GM19025 (cell line): ENCODE measurements around the gene RSF1.
A peak's percentile ranks its signal among the peaks of the same experiment; 100 is the strongest.
"Not testable (repeated sequence)": the region's sequence is repeated elsewhere in the genome, so short reads cannot be mapped to it uniquely, and the experiment has no call there.

Experiments
- ATAC-seq: cut with Tn5 transposase; IDR thresholded peaks from one replicate; pipeline ENCODE4 v1.9.1; 2021; ENCODE audit warnings: mild to moderate bottlenecking, low read depth, moderate library complexity; ENCODE audit not compliant: unreplicated experiment

RSF1 gene

DNA sequence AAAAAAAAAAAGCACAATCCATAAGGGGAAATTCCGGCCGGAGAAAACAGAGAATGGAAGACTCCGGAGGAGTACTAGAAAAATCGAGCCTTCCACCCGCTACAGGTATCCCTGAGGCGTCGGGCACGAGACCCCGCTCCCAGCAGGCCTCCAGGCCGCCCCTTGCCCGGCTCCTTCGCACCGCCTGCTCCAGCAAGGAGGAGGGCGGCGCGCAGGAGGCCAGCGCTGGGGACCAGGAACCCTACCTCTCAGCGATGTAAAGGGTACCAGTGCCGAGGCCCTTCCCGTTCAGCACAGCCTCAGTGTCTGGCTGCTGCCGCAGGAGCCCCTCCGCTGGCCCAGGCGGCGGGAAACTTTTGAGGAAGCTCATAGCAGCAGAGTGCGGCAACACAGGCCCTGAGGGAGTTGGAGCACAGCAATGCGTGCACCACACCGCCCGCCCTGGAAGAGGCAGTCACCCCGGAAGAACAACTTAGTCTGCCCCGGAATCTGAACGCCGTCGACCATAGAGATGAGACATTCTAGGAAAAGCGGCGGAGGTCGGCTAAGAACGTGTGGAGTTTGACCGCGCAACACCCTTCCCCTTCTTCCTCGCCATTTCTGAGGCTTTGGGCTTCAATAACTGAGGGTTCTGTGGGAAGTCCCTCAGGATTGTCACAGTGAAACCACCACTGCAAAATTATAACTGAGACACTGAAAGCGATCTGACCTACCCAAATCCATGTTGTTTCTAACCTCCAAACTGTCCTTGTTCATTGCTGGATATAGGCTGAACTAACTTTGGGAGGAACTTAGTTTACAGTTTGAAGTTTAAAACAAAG is 183.0 kb downstream of the RSF1 start, which contains the start of gene CLNS1A:
CLNS1A (minus strand) TSS at position 450 of the 821 bp plus-strand sequence; CDS start at position 370, 80 bp downstream.
- peak; percentile 97 for ATAC-seq

DNA sequence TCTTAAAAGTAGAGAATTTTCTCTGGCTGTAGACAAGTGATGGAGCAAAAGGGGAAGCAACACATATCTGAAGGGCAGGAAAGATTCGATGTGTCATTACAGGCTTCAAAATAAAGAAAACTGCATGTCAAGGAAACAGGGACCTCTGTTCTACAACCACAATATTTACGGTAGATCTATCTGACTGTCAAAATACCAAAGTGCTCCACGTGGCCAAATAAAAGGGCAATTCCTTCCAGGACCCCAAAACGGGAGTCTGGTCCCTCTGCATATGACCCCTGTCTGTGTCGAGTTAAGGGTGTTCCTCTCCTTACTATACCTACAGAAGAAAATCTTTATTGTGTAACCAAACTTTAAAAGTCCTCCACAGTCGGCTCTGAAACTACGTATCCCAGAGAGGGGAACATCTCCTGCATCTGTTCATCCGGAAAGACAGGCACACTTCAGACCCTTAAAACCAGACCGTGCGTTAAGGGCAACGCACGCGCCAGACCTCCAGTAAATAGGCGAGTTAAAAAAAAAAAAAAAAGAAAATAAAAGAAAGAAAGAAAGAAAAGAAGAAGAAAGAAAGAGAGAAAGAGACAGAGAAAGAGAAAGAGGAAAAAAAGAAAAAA is 183.7 kb downstream of the RSF1 start:
- no peak for ATAC-seq

DNA sequence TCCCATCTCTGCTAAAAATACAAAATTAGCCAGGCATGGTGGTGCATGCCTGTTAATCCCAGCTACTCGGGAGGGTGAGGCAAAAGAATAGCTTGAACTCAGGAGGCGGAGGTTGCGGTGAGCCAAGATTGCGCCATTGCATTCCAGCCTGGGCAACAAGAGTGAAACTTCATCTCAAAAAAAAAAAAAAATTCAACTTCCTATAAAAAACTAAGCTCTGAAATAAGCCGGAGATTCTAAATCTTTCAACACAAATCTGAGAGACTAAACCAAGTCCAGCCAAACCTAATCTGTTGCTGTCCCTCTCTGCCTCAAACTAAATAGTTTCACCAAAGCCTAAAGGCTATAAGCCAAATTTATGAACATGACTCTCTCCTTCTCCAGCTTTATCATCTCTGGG is 186.6 kb downstream of the RSF1 start:
- ATAC-seq: not testable (repeated sequence)

DNA sequence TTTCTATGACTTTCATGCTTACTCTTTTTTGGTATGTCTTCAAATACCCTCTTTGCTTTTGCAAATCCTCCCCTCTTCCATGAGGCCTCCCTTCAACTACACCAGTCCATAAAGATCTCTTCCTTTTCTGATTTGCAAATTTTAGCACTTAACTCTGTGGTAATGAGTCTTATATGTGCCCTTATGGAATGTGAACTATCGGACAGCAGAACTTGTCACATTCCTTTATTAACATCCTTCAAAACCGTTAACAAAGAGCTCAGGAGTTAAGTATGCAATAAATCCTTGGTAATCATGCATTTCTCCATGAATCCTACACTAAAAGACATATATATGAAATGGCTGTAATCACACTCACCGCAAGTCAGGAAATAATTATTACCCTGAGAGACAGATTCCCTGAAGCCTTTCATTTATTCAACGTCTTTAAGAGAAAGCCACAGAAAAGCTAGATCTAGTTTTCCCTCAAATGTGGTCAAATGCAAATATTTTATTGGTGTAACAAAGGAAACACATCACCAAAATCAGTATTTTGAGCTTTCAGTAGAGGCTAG is 190.3 kb downstream of the RSF1 start:
- no peak for ATAC-seq

GRCh38 chr11:77619576-77620198 is 200.8 kb downstream of the RSF1 start:
- ATAC-seq: no peak

GRCh38 chr11:77617892-77618291 is 202.6 kb downstream of the RSF1 start:
- no peak for ATAC-seq

DNA sequence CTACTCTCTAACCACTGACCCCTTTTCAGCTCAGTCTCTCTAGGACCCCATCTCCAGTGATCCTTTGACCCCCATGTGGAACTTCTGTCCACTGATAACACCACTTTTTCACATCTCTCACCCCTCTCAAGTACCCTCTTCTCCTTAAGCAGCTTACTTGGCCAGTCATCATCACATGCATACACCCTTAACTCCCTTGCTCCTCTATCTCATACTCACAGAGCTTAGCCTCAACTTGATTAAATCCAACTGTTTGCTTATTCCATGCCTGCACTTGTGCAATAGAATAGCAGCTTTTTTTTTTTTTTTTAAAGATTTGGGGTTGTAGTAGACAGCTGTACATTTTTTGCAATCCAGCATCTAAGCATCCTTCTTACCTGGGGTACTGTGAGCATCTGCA is 208.6 kb downstream of the RSF1 start:
- ATAC-seq: no peak
